Hepatocyte (in vitro differentiated cells): ENCODE measurements around the gene ABHD16A. TPM values are rescaled to one million over a fixed set of nuclear protein-coding genes. Genes with fewer than 3 reads are reported as not detected.
A peak's percentile ranks its signal among the peaks of the same experiment; 100 is the strongest.

ENCODE experiments used
- DNase-seq: peaks from one replicate; pipeline ENCODE4 v3.0.0-alpha.2; 2016; ENCODE audit warnings: low spot score
- H2AFZ ChIP-seq: fragments of 200-600 bp; sonication (generic); 2 replicates; pipeline ENCODE4 v1.6.0; 2016; ENCODE audit warnings: antibody characterized with exemption, mild to moderate bottlenecking
- H3K27ac ChIP-seq: fragments of 200-600 bp; sonication (generic); 2 replicates; pipeline ENCODE4 v1.5.1; 2016; ENCODE audit warnings: mild to moderate bottlenecking
- H3K27me3 ChIP-seq: fragments of 200-600 bp; sonication (generic); 2 replicates; pipeline ENCODE4 v1.6.1; 2016
- H3K36me3 ChIP-seq: fragments of 200-600 bp; sonication (generic); replicated peaks from 2 replicates; pipeline ENCODE4 v1.5.1; 2016; ENCODE audit warnings: low read depth; ENCODE audit not compliant: insufficient read depth
- H3K4me1 ChIP-seq: fragments of 200-600 bp; sonication (generic); 2 replicates; pipeline ENCODE4 v1.5.1; 2016; ENCODE audit warnings: mild to moderate bottlenecking, moderate library complexity; ENCODE audit not compliant: insufficient read depth
- H3K4me2 ChIP-seq: fragments of 200-600 bp; sonication (generic); 2 replicates; pipeline ENCODE4 v1.6.0; 2016
- H3K4me3 ChIP-seq: fragments of 200-600 bp; sonication (generic); 2 replicates; pipeline ENCODE4 v1.5.1; 2016; ENCODE audit warnings: mild to moderate bottlenecking
- H3K79me2 ChIP-seq: fragments of 200-600 bp; sonication (generic); 2 replicates; pipeline ENCODE4 v1.6.0; 2017; ENCODE audit warnings: mild to moderate bottlenecking
- H3K9me2 ChIP-seq: fragments of 200-600 bp; sonication (generic); replicated peaks from 2 replicates; pipeline ENCODE4 v1.6.0; 2017; ENCODE audit warnings: mild to moderate bottlenecking; ENCODE audit not compliant: insufficient read depth
- H3K9me3 ChIP-seq: fragments of 200-600 bp; sonication (generic); 2 replicates; pipeline ENCODE4 v1.5.1; 2016; ENCODE audit warnings: low read depth, mild to moderate bottlenecking
- H4K20me1 ChIP-seq: fragments of 200-600 bp; sonication (generic); 2 replicates; pipeline ENCODE4 v1.6.0; 2016; ENCODE audit warnings: mild to moderate bottlenecking; ENCODE audit not compliant: insufficient read depth, poor library complexity, severe bottlenecking
- CTCF ChIP-seq: fragments of 200-600 bp; sonication (generic); IDR thresholded peaks from 2 replicates; pipeline ENCODE4 v1.5.1; 2016; ENCODE audit warnings: antibody characterized with exemption, mild to moderate bottlenecking; ENCODE audit not compliant: poor library complexity
- EZH2 ChIP-seq: fragments of 200-600 bp; sonication (generic); IDR thresholded peaks from 2 replicates; pipeline ENCODE4 v1.6.1; 2016; ENCODE audit warnings: antibody characterized with exemption, mild to moderate bottlenecking, borderline replicate concordance
- EZH2phosphoT487 ChIP-seq: fragments of 200-600 bp; sonication (generic); IDR thresholded peaks from one replicate; pipeline ENCODE4 v1.6.1; 2018; ENCODE audit warnings: antibody characterized with exemption, mild to moderate bottlenecking, low read depth, moderate library complexity; ENCODE audit not compliant: unreplicated experiment, severe bottlenecking
- WGBS: methylation state at CpG from one replicate; pipeline ENCODE4 v1.1.6; 2016; ENCODE audit warnings: low lambda C conversion rate; ENCODE audit errors: missing lambda C conversion rate; 5-methylcytosine and 5-hydroxymethylcytosine counted together
- polyA plus RNA-seq: library from polyadenylated mRNA; unstranded; fragments of >200 nt; fragmentation: Nextera tagmentation; extraction: Ambion mirVana; gene quantifications from 2 replicates; pipeline ENCODE4 v1.2.1, GENCODE V29; 2016
- total RNA-seq: library from RNA; depleted of rRNA; stranded (reverse); fragments of >200 nt; gene quantifications from 2 replicates; pipeline ENCODE4 v1.2.3, GENCODE V29; 2014

ABHD16A gene
- total and polyA plus RNA-seq, 2 experiments from 2014 or later, result 63.2 to 94.7 TPM

- peak within 1 kb of the TSS; percentile 89 for H3K27ac ChIP-seq
- peaks cover 70% of the 10 kb centered on the region for H3K79me2 ChIP-seq
- peak; percentile 93 for DNase-seq
- H4K20me1 ChIP-seq, result peaks cover 13% of the 10 kb centered on the region
- WGBS, result under 1% methylated on average over 51 of the region's 52 CpGs
- no peaks in the 10 kb centered on the region for H3K9me2 ChIP-seq
- H3K36me3 ChIP-seq, result no peaks in the 10 kb centered on the region
- no peaks in the 10 kb centered on the region for H3K27me3 ChIP-seq
- peak within 1 kb of the TSS; percentile 45 for H2AFZ ChIP-seq
- TF ChIP-seq EZH2 (no peak), EZH2phosphoT487 (no peak), CTCF (no peak)
- peak within 1 kb of the TSS; percentile 97 for H3K4me2 ChIP-seq
- peak within 1 kb of the TSS; percentile 55 for H3K4me3 ChIP-seq
- peaks cover 34% of the 10 kb centered on the region for H3K4me1 ChIP-seq
- H3K9me3 ChIP-seq, result no peaks in the 10 kb centered on the region
Measured at GRCh38 chr6:31660381-31661261, 42.5 kb downstream of the ABHD16A start, which contains the start of gene C6orf47. C6orf47 (minus strand) TSS chr6:31660778; CDS start chr6:31659947, 831 bp downstream.

- no peaks in the 10 kb centered on the region for H3K27me3 ChIP-seq
- peak overlapping the region; percentile 89 for H3K27ac ChIP-seq
- peak overlapping the region; percentile 55 for H3K4me3 ChIP-seq
- DNase-seq, result peak; percentile 46
- 38% methylated on average over 13 of the region's 13 CpGs for WGBS
- H3K4me1 ChIP-seq, result peaks cover 34% of the 10 kb centered on the region
- H3K9me2 ChIP-seq, result no peaks in the 10 kb centered on the region
- no peak for TF ChIP-seq EZH2phosphoT487
- TF ChIP-seq CTCF, result no peak
- TF ChIP-seq EZH2, result no peak
- no peaks in the 10 kb centered on the region for H3K36me3 ChIP-seq
- peak overlapping the region; percentile 97 for H3K4me2 ChIP-seq
- peaks cover 13% of the 10 kb centered on the region for H4K20me1 ChIP-seq
- H3K9me3 ChIP-seq, result no peaks in the 10 kb centered on the region
- H2AFZ ChIP-seq, result no peak overlapping the region
- peaks cover 70% of the 10 kb centered on the region for H3K79me2 ChIP-seq
Measured at GRCh38 chr6:31659649-31660380, 43.3 kb downstream of the ABHD16A start.

GRCh38 chr6:31658983-31659648 lies 44.0 kb downstream of the ABHD16A start:
- H3K9me2 ChIP-seq, result no peaks in the 10 kb centered on the region
- no peaks in the 10 kb centered on the region for H3K9me3 ChIP-seq
- H4K20me1 ChIP-seq, result peaks cover 13% of the 10 kb centered on the region
- H3K79me2 ChIP-seq, result peaks cover 75% of the 10 kb centered on the region
- H3K27me3 ChIP-seq, result no peaks in the 10 kb centered on the region
- H3K4me1 ChIP-seq, result peaks cover 32% of the 10 kb centered on the region
- no peaks in the 10 kb centered on the region for H3K36me3 ChIP-seq
- no peak overlapping the region for H2AFZ ChIP-seq
- H3K27ac ChIP-seq, result no peak overlapping the region
- TF ChIP-seq CTCF (no peak), EZH2phosphoT487 (no peak), EZH2 (no peak)
- peak overlapping the region; percentile 97 for H3K4me2 ChIP-seq
- WGBS, result 88% methylated on average over 13 of the region's 13 CpGs
- H3K4me3 ChIP-seq, result peak overlapping the region; percentile 55
- no peak for DNase-seq
